Hepatocyte (in vitro differentiated cells): Measurements from ENCODE around the gene MOBP. TPM values are rescaled to one million over a fixed set of nuclear protein-coding genes. Genes with fewer than 3 reads are reported as not detected.
A peak's percentile ranks its signal among the peaks of the same experiment; 100 is the strongest.

Experiments used
- DNase-seq: peaks from one replicate; pipeline ENCODE4 v3.0.0-alpha.2; 2016; ENCODE audit warnings: low spot score
- H2AFZ ChIP-seq: fragments of 200-600 bp; sonication (generic); 2 replicates; pipeline ENCODE4 v1.6.0; 2016; ENCODE audit warnings: antibody characterized with exemption, mild to moderate bottlenecking
- H3K27ac ChIP-seq: fragments of 200-600 bp; sonication (generic); 2 replicates; pipeline ENCODE4 v1.5.1; 2016; ENCODE audit warnings: mild to moderate bottlenecking
- H3K27me3 ChIP-seq: fragments of 200-600 bp; sonication (generic); 2 replicates; pipeline ENCODE4 v1.6.1; 2016
- H3K36me3 ChIP-seq: fragments of 200-600 bp; sonication (generic); replicated peaks from 2 replicates; pipeline ENCODE4 v1.5.1; 2016; ENCODE audit warnings: low read depth; ENCODE audit not compliant: insufficient read depth
- H3K4me1 ChIP-seq: fragments of 200-600 bp; sonication (generic); 2 replicates; pipeline ENCODE4 v1.5.1; 2016; ENCODE audit warnings: mild to moderate bottlenecking, moderate library complexity; ENCODE audit not compliant: insufficient read depth
- H3K4me2 ChIP-seq: fragments of 200-600 bp; sonication (generic); 2 replicates; pipeline ENCODE4 v1.6.0; 2016
- H3K4me3 ChIP-seq: fragments of 200-600 bp; sonication (generic); 2 replicates; pipeline ENCODE4 v1.5.1; 2016; ENCODE audit warnings: mild to moderate bottlenecking
- H3K79me2 ChIP-seq: fragments of 200-600 bp; sonication (generic); 2 replicates; pipeline ENCODE4 v1.6.0; 2017; ENCODE audit warnings: mild to moderate bottlenecking
- H3K9me2 ChIP-seq: fragments of 200-600 bp; sonication (generic); replicated peaks from 2 replicates; pipeline ENCODE4 v1.6.0; 2017; ENCODE audit warnings: mild to moderate bottlenecking; ENCODE audit not compliant: insufficient read depth
- H3K9me3 ChIP-seq: fragments of 200-600 bp; sonication (generic); 2 replicates; pipeline ENCODE4 v1.5.1; 2016; ENCODE audit warnings: low read depth, mild to moderate bottlenecking
- H4K20me1 ChIP-seq: fragments of 200-600 bp; sonication (generic); 2 replicates; pipeline ENCODE4 v1.6.0; 2016; ENCODE audit warnings: mild to moderate bottlenecking; ENCODE audit not compliant: insufficient read depth, poor library complexity, severe bottlenecking
- EZH2 ChIP-seq: fragments of 200-600 bp; sonication (generic); IDR thresholded peaks from 2 replicates; pipeline ENCODE4 v1.6.1; 2016; ENCODE audit warnings: antibody characterized with exemption, mild to moderate bottlenecking, borderline replicate concordance
- EZH2phosphoT487 ChIP-seq: fragments of 200-600 bp; sonication (generic); IDR thresholded peaks from one replicate; pipeline ENCODE4 v1.6.1; 2018; ENCODE audit warnings: antibody characterized with exemption, mild to moderate bottlenecking, low read depth, moderate library complexity; ENCODE audit not compliant: unreplicated experiment, severe bottlenecking
- WGBS: methylation state at CpG from one replicate; pipeline ENCODE4 v1.1.6; 2016; ENCODE audit warnings: low lambda C conversion rate; ENCODE audit errors: missing lambda C conversion rate; 5-methylcytosine and 5-hydroxymethylcytosine counted together
- polyA plus RNA-seq: library from polyadenylated mRNA; unstranded; fragments of >200 nt; fragmentation: Nextera tagmentation; extraction: Ambion mirVana; gene quantifications from 2 replicates; pipeline ENCODE4 v1.2.1, GENCODE V29; 2016
- total RNA-seq: library from RNA; depleted of rRNA; stranded (reverse); fragments of >200 nt; gene quantifications from 2 replicates; pipeline ENCODE4 v1.2.3, GENCODE V29; 2014
- TF ChIP-seq, protein P1 (sequence below): fragments of 200-600 bp; sonication (generic); IDR thresholded peaks from 2 replicates; pipeline ENCODE4 v1.5.1; 2016; ENCODE audit warnings: antibody characterized with exemption, mild to moderate bottlenecking; ENCODE audit not compliant: poor library complexity

The MOBP gene
- total and polyA plus RNA-seq, 2 experiments from 2014 or later = 0.10 to 0.17 TPM

GRCh38 chr3:39491014-39491413 lies 23.5 kb downstream of the MOBP start:
- Histone ChIP-seq H3K27ac (no peak overlapping the region), H3K27me3 (peaks cover 4% of the 10 kb centered on the region), H3K36me3 (no peaks in the 10 kb centered on the region), H3K9me2 (no peaks in the 10 kb centered on the region), H3K9me3 (no peaks in the 10 kb centered on the region), H4K20me1 (no peaks in the 10 kb centered on the region), H2AFZ (no peak overlapping the region), H3K4me2 (no peak overlapping the region), H3K4me3 (no peak overlapping the region), H3K79me2 (no peaks in the 10 kb centered on the region), H3K4me1 (no peaks in the 10 kb centered on the region)
- WGBS = 89% methylated on average over 3 of the region's 3 CpGs
- TF ChIP-seq EZH2phosphoT487 (no peak), EZH2 (no peak)
- TF ChIP-seq, protein P1, sequence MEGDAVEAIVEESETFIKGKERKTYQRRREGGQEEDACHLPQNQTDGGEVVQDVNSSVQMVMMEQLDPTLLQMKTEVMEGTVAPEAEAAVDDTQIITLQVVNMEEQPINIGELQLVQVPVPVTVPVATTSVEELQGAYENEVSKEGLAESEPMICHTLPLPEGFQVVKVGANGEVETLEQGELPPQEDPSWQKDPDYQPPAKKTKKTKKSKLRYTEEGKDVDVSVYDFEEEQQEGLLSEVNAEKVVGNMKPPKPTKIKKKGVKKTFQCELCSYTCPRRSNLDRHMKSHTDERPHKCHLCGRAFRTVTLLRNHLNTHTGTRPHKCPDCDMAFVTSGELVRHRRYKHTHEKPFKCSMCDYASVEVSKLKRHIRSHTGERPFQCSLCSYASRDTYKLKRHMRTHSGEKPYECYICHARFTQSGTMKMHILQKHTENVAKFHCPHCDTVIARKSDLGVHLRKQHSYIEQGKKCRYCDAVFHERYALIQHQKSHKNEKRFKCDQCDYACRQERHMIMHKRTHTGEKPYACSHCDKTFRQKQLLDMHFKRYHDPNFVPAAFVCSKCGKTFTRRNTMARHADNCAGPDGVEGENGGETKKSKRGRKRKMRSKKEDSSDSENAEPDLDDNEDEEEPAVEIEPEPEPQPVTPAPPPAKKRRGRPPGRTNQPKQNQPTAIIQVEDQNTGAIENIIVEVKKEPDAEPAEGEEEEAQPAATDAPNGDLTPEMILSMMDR = no peak
- DNase-seq = no peak

- Histone ChIP-seq H3K36me3 (no peaks in the 10 kb centered on the region), H3K4me1 (no peaks in the 10 kb centered on the region), H4K20me1 (no peaks in the 10 kb centered on the region), H3K27me3 (peaks cover 4% of the 10 kb centered on the region), H3K27ac (no peak overlapping the region), H3K4me2 (no peak overlapping the region), H3K9me3 (no peaks in the 10 kb centered on the region), H3K9me2 (no peaks in the 10 kb centered on the region), H2AFZ (no peak overlapping the region), H3K79me2 (no peaks in the 10 kb centered on the region), H3K4me3 (no peak overlapping the region)
- WGBS = 92% methylated on average over 3 of the region's 3 CpGs
- DNase-seq = no peak
- TF ChIP-seq, protein P1 = no peak
- TF ChIP-seq EZH2phosphoT487 (no peak), EZH2 (no peak)
Observed at GRCh38 chr3:39491733-39492350, 24.4 kb downstream of the MOBP start.

- no peak overlapping the region for H3K4me3 ChIP-seq
- no peaks in the 10 kb centered on the region for H3K9me3 ChIP-seq
- H3K4me1 ChIP-seq = no peaks in the 10 kb centered on the region
- no peak for DNase-seq
- H3K27me3 ChIP-seq = peaks cover 6% of the 10 kb centered on the region
- H2AFZ ChIP-seq = no peak overlapping the region
- TF ChIP-seq, protein P1 = no peak
- 68% methylated on average over 4 of the region's 4 CpGs for WGBS
- H4K20me1 ChIP-seq = no peaks in the 10 kb centered on the region
- no peak overlapping the region for H3K27ac ChIP-seq
- no peaks in the 10 kb centered on the region for H3K36me3 ChIP-seq
- no peaks in the 10 kb centered on the region for H3K79me2 ChIP-seq
- no peaks in the 10 kb centered on the region for H3K9me2 ChIP-seq
- H3K4me2 ChIP-seq = no peak overlapping the region
Observed at GRCh38 chr3:39494781-39495180, 27.3 kb downstream of the MOBP start.

- 74% methylated on average over 5 of the region's 5 CpGs for WGBS
Observed at GRCh38 chr3:39497753-39498152, 30.3 kb downstream of the MOBP start.

More at GRCh38 chr3:39497753-39498152, 30.3 kb downstream of the MOBP start:
- Histone ChIP-seq H2AFZ (peak overlapping the region; percentile 26), H4K20me1 (no peaks in the 10 kb centered on the region), H3K9me2 (no peaks in the 10 kb centered on the region), H3K27me3 (peaks cover 8% of the 10 kb centered on the region), H3K27ac (no peak overlapping the region), H3K79me2 (no peaks in the 10 kb centered on the region), H3K9me3 (no peaks in the 10 kb centered on the region), H3K4me3 (no peak overlapping the region), H3K36me3 (no peaks in the 10 kb centered on the region), H3K4me2 (peak overlapping the region; percentile 66), H3K4me1 (no peaks in the 10 kb centered on the region)
- no peak for DNase-seq
- TF ChIP-seq, protein P1 = no peak
- TF ChIP-seq EZH2phosphoT487 (no peak), EZH2 (no peak)
